Prostate gland (tissue), 2 donors: ENCODE results near the gene PDIA5. TPM values are rescaled to one million over a fixed set of nuclear protein-coding genes. Genes with fewer than 3 reads are reported as not detected.

ENCODE experiments used
- DNase-seq: peaks from one replicate; pipeline ENCODE4 v3.0.0-alpha.2; 2019; ENCODE audit warnings: low spot score
- H3K27ac ChIP-seq, 2 donors: fragments of 200-600 bp; sonication (generic); 2 replicates each; pipeline ENCODE4 v1.5.1; 2017 to 2019
- H3K27me3 ChIP-seq: fragments of 200-600 bp; sonication (generic); replicated peaks from 2 replicates; pipeline ENCODE4 v1.5.1; 2019; ENCODE audit not compliant: insufficient read depth
- H3K36me3 ChIP-seq, 2 donors: fragments of 200-600 bp; sonication (generic); 1 replicate in 1 of 2; 2 replicates in 1 of 2; pipeline versions ENCODE4 v1.5.1 to v1.8.1; 2017 to 2019
- H3K4me1 ChIP-seq: fragments of 200-600 bp; sonication (generic); replicated peaks from 2 replicates; pipeline ENCODE4 v1.5.1; 2019
- H3K4me3 ChIP-seq, 2 donors: fragments of 200-600 bp; sonication (generic); 2 replicates each; pipeline ENCODE4 v1.5.1; 2017 to 2019
- H3K9me3 ChIP-seq: fragments of 200-600 bp; sonication (generic); 2 replicates; pipeline ENCODE4 v1.5.1; 2017
- POLR2A ChIP-seq: fragments of 450-650 bp; IDR thresholded peaks from one replicate; pipeline ENCODE4 v1.6.1; 2016; ENCODE audit warnings: antibody characterized with exemption, mild to moderate bottlenecking
- POLR2AphosphoS5 ChIP-seq: sonication (generic); formaldehyde crosslinking; IDR thresholded peaks from one replicate; pipeline ENCODE4 v1.6.1; 2017; ENCODE audit warnings: antibody characterized with exemption
- WGBS: methylation state at CpG from one replicate; pipeline ENCODE4 v1.1.5; 2018; 5-methylcytosine and 5-hydroxymethylcytosine counted together
- intact Hi-C: fragments of 100-400 bp; cut with DNase I; formaldehyde crosslinking; loops from one replicate; pipeline ENCODE4 v1.14.2; 2022
- total RNA-seq, 2 donors: library from RNA; depleted of rRNA; stranded (reverse); fragments of >200 nt; gene quantifications; one replicate each; pipeline ENCODE4 v1.1.0, GENCODE V29; 2016
- TF ChIP-seq, protein P1 (sequence below), 4 experiments: fragments of 200-600 bp in 2 of 4; fragments of 450-650 bp in 2 of 4; sonication (generic) in 2 of 4; IDR thresholded peaks; 1 replicate in 3 of 4; 2 replicates in 1 of 4; pipeline ENCODE4 v1.5.1; 2016 to 2019; ENCODE audit warnings: antibody characterized with exemption in 4 of 4, mild to moderate bottlenecking in 2 of 4, moderate library complexity in 2 of 4

PDIA5 gene
- total RNA-seq, 2 donors from 2014 or later = 67.9 to 75.9 TPM

DNA sequence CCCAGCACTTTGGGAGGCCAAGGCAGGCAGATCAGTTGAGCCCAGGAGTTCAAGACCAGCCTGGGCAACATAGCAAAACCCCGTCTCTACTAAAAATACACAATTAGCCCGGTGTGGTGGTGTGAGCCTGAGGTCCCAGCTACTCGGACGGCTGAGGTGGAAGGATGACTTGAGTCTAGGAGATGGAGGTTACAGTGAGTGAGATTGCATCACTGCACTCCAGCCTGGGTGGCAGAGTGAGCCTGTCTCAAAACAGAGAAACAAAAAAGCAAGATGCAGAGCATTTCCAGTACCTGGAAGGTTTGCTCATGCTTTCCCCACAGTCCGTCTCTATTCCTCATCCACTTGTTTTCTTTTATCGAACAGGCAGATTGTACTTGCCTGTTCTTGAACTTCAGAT is 3.8 kb upstream of the PDIA5 start:
- intact Hi-C loops = no loop called here
- TF ChIP-seq, protein P1, sequence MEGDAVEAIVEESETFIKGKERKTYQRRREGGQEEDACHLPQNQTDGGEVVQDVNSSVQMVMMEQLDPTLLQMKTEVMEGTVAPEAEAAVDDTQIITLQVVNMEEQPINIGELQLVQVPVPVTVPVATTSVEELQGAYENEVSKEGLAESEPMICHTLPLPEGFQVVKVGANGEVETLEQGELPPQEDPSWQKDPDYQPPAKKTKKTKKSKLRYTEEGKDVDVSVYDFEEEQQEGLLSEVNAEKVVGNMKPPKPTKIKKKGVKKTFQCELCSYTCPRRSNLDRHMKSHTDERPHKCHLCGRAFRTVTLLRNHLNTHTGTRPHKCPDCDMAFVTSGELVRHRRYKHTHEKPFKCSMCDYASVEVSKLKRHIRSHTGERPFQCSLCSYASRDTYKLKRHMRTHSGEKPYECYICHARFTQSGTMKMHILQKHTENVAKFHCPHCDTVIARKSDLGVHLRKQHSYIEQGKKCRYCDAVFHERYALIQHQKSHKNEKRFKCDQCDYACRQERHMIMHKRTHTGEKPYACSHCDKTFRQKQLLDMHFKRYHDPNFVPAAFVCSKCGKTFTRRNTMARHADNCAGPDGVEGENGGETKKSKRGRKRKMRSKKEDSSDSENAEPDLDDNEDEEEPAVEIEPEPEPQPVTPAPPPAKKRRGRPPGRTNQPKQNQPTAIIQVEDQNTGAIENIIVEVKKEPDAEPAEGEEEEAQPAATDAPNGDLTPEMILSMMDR (IDR thresholded peaks at IDR 0.05) = no peak
- TF ChIP-seq POLR2AphosphoS5 (no peak), POLR2A (no peak)
- no peak overlapping the region for H3K4me3 ChIP-seq

DNA sequence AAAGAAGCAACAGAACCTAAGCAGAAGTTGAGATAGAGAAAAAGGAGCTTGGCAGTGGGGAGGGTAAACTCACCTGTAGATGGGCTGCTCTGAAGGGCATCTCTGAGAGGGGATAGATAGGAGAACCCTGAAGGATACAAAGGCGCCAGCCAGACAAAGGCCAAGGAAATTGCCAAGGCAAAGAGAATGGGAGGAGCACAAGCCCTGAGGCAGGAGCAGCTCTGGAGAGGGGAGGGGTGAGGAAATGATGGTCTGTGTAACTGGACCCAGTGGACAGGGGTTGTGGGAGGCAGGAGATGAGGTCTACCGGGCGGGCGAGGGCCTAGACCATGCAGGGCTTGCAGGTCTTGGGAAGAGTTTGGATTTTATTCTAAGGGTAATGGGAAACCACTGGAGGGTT is 2.3 kb upstream of the PDIA5 start:
- H3K27ac ChIP-seq = no peak overlapping the region
- no peak for DNase-seq
- H3K36me3 ChIP-seq = no peaks in the 10 kb centered on the region
- TF ChIP-seq POLR2AphosphoS5 = no peak
- TF ChIP-seq, protein P1 (IDR thresholded peaks at IDR 0.05) = no peak
- no peak for TF ChIP-seq POLR2A
- H3K4me1 ChIP-seq = no peaks in the 10 kb centered on the region
- no peaks in the 10 kb centered on the region for H3K27me3 ChIP-seq
- H3K9me3 ChIP-seq = no peaks in the 10 kb centered on the region
- H3K4me3 ChIP-seq = no peak overlapping the region
- intact Hi-C loops = no loop called here
- 92% methylated on average over 4 of the region's 4 CpGs for WGBS

More for the DNA sequence above, 3.8 kb upstream of the PDIA5 start:
- Histone ChIP-seq H3K9me3 (no peaks in the 10 kb centered on the region), H3K27me3 (no peaks in the 10 kb centered on the region), H3K36me3 (no peaks in the 10 kb centered on the region), H3K27ac (no peak overlapping the region), H3K4me1 (no peaks in the 10 kb centered on the region)
- 90% methylated on average over 6 of the region's 6 CpGs for WGBS
- DNase-seq = no peak

DNA sequence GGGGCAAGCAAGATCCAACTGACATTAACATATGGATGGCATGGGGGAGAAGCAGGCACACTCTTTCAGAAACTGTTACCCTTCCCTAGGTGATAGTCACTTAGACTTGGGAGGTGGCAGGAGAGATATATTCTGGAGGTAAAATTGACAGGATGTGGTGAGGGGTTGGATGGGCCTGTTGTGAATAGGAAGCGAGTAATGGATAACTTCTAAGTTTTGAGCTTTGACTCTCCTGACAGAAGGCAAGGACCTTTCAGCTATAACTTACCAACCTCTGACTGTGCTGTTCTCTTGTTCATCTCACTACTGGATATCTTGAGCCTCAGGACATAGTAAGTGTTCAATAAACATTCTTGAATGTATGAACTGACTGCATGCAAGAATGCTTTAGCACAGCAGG is 1.9 kb upstream of the PDIA5 start:
- intact Hi-C loops = no loop called here
- Histone ChIP-seq H3K27me3 (no peaks in the 10 kb centered on the region), H3K4me1 (no peaks in the 10 kb centered on the region), H3K36me3 (no peaks in the 10 kb centered on the region), H3K27ac (no peak overlapping the region), H3K4me3 (no peak overlapping the region), H3K9me3 (no peaks in the 10 kb centered on the region)
- WGBS = 54% methylated on average over 1 of the region's 1 CpG
- TF ChIP-seq, protein P1 (IDR thresholded peaks at IDR 0.05) = no peak
- TF ChIP-seq POLR2A (no peak), POLR2AphosphoS5 (no peak)
- no peak for DNase-seq

DNA sequence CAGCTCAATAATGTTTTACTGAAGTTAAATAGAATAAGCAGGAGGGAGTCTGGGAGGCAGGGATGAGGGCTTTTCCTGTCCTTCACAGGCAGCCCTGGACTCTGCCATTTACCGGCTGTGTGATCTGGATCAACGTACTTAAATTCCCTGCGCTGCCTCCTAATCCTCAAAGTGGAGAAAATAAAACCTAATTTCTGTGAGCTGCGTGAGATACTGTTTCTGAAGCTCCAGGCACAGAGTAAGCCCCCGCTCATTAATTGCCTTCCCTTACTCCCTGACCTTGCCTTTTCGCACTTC is 278 bp upstream of the PDIA5 start:
- no peaks in the 10 kb centered on the region for H3K9me3 ChIP-seq
- 8% methylated on average over 6 of the region's 6 CpGs for whole genome bisulfite sequencing
- H3K27me3 ChIP-seq = no peaks in the 10 kb centered on the region
- intact Hi-C loops = no loop called here
- no peaks in the 10 kb centered on the region for H3K36me3 ChIP-seq
- H3K4me3 ChIP-seq = peak overlapping the region; percentile 74 to 92
- no peak for DNase-seq
- TF ChIP-seq, protein P1 (IDR thresholded peaks at IDR 0.05) = no peak
- no peak for TF ChIP-seq POLR2A
- no peak for TF ChIP-seq POLR2AphosphoS5
- H3K27ac ChIP-seq = peak overlapping the region; percentile 71 to 76
- peaks cover 5% of the 10 kb centered on the region for H3K4me1 ChIP-seq

DNA sequence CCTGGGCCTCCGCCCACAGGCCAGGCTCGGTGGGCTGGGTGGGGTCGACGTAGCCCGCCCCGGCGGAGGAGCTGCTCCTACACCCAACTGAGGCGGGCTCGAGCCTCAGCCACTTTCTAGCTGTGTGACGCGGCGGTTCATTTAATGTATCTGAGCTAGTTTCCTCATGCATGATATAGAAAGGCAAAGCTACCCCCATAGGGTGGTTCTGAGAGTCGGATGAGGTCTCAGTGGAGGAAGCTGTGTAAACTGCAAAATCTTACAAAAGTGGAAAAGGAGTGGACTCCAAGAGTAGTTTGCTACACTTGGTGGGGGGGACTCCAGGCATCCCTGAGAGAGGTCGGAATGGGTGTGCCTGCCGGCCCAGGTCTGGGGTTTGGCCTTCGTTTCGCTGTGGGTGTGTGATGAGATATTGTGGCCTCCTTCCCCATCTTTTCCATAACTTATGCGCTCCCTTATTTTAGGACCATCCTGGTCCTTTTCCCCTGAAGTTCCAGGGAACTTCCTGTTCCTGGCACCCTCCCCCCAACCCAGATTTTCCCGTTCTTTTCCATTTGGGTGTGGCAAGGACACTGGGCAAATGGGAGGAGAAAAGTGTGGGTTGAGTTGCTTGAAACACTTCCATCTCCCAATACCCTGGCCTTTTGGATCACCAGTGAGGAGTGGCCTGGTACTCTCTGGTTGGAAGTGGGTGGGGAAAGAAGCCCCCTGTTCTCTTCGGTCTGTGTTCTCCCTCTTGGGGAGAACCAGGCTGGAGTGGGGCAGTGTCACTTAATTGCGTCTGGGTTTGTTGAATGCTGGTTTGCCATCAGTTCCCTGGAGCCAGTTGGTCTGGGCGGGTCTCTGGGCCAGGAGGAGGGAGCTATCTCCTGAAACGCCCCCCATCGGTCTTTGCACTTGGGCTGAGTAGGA is 1.1 kb downstream of the PDIA5 start:
- no peaks in the 10 kb centered on the region for H3K27me3 ChIP-seq
- no peak for DNase-seq
- WGBS = 26% methylated on average over 24 of the region's 24 CpGs
- intact Hi-C loops = no loop called here
- H3K9me3 ChIP-seq = no peaks in the 10 kb centered on the region
- TF ChIP-seq POLR2A (no peak), POLR2AphosphoS5 (no peak)
- TF ChIP-seq, protein P1 (IDR thresholded peaks at IDR 0.05) = no peak
- no peaks in the 10 kb centered on the region for H3K36me3 ChIP-seq
- H3K4me3 ChIP-seq = peak overlapping the region; percentile 74 to 92
- peak overlapping the region; percentile 71 to 76 for H3K27ac ChIP-seq
- peaks cover 5% of the 10 kb centered on the region for H3K4me1 ChIP-seq
